ENCODE data around the gene PAAF1. TPM values are rescaled to one million over a fixed set of nuclear protein-coding genes. Genes with fewer than 3 reads are reported as not detected.

The PAAF1 gene
- total RNA-seq, 1 experiment from 2014 or later, result 36.0 TPM

DNA sequence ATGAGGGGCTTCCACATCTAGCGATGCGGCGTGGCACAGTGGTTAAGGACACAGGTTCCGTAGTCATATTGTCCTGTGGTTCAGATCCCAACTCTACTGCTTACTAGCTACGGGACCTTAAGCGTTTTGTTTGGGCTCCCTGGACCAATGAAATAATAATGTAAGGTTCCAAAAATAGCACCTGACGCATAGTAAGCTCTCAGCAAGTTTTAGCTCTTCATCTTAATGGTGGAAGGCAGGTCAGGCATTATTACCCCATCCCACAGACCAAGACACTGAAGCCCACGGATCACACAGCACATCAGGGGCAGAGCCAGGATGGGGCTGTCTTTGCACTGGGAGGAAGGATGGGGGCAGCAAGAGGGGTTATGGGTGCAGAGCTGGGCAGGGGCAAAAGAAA lies 87.1 kb downstream of the PAAF1 start:
- H4K20me1 ChIP-seq (ENCODE audit: insufficient read depth, low read depth, low read length), result no peaks in the 10 kb centered on the region
- DNase-seq, result no peak
- H3K79me2 ChIP-seq (ENCODE audit: low read length), result no peaks in the 10 kb centered on the region
- H3K9me2 ChIP-seq (replicated peaks; ENCODE audit: insufficient read depth, low read length), result no peaks in the 10 kb centered on the region
- H3K9me3 ChIP-seq (ENCODE audit: low read length), result no peaks in the 10 kb centered on the region
- H3K9ac ChIP-seq (ENCODE audit: low read length), result peak overlapping the region; percentile 26
- no peak overlapping the region for H2AFZ ChIP-seq (ENCODE audit: low read length)
- no peak overlapping the region for H3K27ac ChIP-seq (ENCODE audit: low read length)
- H3K4me1 ChIP-seq (ENCODE audit: low read length), result peaks cover 12% of the 10 kb centered on the region
- peak overlapping the region; percentile 54 for H3K4me2 ChIP-seq (ENCODE audit: low read depth, low read length, poor library complexity, severe bottlenecking)
- H3K27me3 ChIP-seq (ENCODE audit: low read length), result 0 out of 2 replicates have a peak, but pooled peaks cover 2% of the 10 kb centered on the region
- H3K36me3 ChIP-seq (ENCODE audit: insufficient read depth, low read length), result no peaks in the 10 kb centered on the region
- no peak overlapping the region for H3K4me3 ChIP-seq (ENCODE audit: low read length)

DNA sequence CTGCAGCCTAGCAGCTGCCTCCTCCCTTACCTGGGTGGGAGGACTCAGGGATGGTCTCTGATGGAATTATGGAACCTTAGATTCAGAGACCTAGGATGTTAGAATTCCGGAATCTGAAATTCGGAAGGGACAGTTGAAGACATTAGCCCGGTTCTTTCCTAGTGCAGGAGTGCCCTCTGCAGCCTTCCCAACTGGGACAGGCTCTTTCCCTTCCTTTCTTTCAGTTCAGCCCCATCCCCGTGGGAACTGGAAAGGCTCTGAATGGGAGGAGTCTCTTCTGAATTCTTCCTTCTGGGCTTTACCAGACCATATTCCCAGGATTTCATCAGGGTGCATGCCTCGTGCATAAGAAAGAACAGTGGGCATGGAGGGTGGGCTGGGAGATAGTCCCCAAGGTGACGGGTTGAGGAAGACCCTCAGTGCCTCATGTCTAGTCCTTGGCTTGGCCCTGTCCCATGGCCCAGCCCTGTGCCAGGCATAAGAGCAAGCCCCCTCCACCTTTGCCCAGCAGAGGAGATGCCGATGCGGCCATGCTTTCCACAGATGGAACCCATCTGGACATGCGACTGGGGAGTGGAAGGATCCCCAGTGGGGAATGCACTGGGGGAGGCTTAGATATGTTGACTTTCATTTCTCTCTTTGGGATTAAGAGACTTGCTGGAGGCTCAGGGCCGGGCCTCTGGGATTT lies 88.4 kb downstream of the PAAF1 start:
- Histone ChIP-seq H3K9me2 (replicated peaks; ENCODE audit: insufficient read depth, low read length) (no peaks in the 10 kb centered on the region), H3K9ac (ENCODE audit: low read length) (no peak overlapping the region), H3K36me3 (ENCODE audit: insufficient read depth, low read length) (no peaks in the 10 kb centered on the region), H3K9me3 (ENCODE audit: low read length) (no peaks in the 10 kb centered on the region), H4K20me1 (ENCODE audit: insufficient read depth, low read depth, low read length) (no peaks in the 10 kb centered on the region), H3K4me1 (ENCODE audit: low read length) (peaks cover 14% of the 10 kb centered on the region), H3K27me3 (ENCODE audit: low read length) (0 out of 2 replicates have a peak, but pooled peaks cover 2% of the 10 kb centered on the region), H3K4me3 (ENCODE audit: low read length) (peak overlapping the region; percentile 32; the same call in 1 of the 2 replicates), H3K4me2 (ENCODE audit: low read depth, low read length, poor library complexity, severe bottlenecking) (peak overlapping the region; percentile 54), H3K79me2 (ENCODE audit: low read length) (no peaks in the 10 kb centered on the region), H3K27ac (ENCODE audit: low read length) (no peak overlapping the region), H2AFZ (ENCODE audit: low read length) (no peak overlapping the region)
- DNase-seq, result no peak

DNA sequence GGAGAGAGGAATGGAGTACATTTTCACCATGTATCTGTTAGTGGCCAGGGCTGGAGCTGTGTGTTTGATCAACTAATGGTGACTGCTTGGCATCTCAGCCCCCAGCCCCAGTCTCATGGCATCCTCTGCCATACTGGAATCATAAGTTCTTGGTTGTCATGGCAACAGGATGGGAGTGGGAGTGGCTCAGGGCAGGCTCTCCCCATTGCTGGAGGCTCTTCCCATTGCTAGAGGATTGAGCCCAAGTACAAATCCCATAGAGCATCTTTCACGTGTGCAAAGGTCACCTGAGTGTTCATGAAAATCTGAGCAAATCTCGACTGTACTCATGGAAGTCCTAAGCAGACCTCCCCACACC lies 88.9 kb downstream of the PAAF1 start:
- H3K4me1 ChIP-seq (ENCODE audit: low read length), result peaks cover 16% of the 10 kb centered on the region
- no peak overlapping the region for H3K4me3 ChIP-seq (ENCODE audit: low read length)
- no peaks in the 10 kb centered on the region for H4K20me1 ChIP-seq (ENCODE audit: insufficient read depth, low read depth, low read length)
- H3K36me3 ChIP-seq (ENCODE audit: insufficient read depth, low read length), result no peaks in the 10 kb centered on the region
- no peak overlapping the region for H3K27ac ChIP-seq (ENCODE audit: low read length)
- 0 out of 2 replicates have a peak, but pooled peaks cover 2% of the 10 kb centered on the region for H3K27me3 ChIP-seq (ENCODE audit: low read length)
- DNase-seq, result no peak
- H3K4me2 ChIP-seq (ENCODE audit: low read depth, low read length, poor library complexity, severe bottlenecking), result no peak overlapping the region
- no peak overlapping the region for H2AFZ ChIP-seq (ENCODE audit: low read length)
- H3K9me3 ChIP-seq (ENCODE audit: low read length), result no peaks in the 10 kb centered on the region
- H3K79me2 ChIP-seq (ENCODE audit: low read length), result no peaks in the 10 kb centered on the region
- no peak overlapping the region for H3K9ac ChIP-seq (ENCODE audit: low read length)
- H3K9me2 ChIP-seq (replicated peaks; ENCODE audit: insufficient read depth, low read length), result no peaks in the 10 kb centered on the region

DNA sequence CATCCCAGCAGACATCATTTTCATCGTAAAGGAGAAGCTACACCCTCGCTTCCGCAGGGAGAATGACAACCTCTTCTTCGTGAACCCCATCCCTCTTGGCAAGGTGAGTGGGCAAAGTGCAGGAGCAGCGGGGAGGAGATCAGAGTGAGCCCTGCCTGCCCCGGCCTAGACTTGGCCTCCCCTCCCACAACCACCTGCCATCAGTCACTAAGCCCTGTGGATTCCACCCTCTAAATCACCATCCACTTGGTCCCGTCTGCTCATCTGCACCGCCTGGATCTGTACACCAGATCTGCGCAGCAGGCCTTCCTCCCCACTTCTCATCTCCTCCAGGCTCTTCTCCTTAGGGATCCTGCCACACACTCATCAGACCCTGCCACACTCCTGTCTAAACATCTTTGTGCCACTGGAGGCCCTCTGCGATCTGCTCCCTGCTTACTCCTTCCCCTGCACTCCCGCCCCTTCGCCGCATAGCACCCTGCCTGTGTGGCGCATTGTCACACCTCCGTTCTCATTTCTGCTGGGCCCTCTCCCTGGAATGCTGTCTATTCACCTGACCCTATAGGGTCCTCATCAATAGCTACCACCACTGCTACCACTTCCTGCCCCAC lies 91.7 kb downstream of the PAAF1 start:
- no peak for DNase-seq
- H3K27ac ChIP-seq (ENCODE audit: low read length), result no peak overlapping the region
- no peak overlapping the region for H3K9ac ChIP-seq (ENCODE audit: low read length)
- H3K4me1 ChIP-seq (ENCODE audit: low read length), result peaks cover 38% of the 10 kb centered on the region
- no peaks in the 10 kb centered on the region for H3K36me3 ChIP-seq (ENCODE audit: insufficient read depth, low read length)
- H3K79me2 ChIP-seq (ENCODE audit: low read length), result no peaks in the 10 kb centered on the region
- no peak overlapping the region for H3K4me3 ChIP-seq (ENCODE audit: low read length)
- H3K27me3 ChIP-seq (ENCODE audit: low read length), result 0 out of 2 replicates have a peak, but pooled peaks cover 2% of the 10 kb centered on the region
- no peak overlapping the region for H3K4me2 ChIP-seq (ENCODE audit: low read depth, low read length, poor library complexity, severe bottlenecking)
- H3K9me3 ChIP-seq (ENCODE audit: low read length), result no peaks in the 10 kb centered on the region
- H3K9me2 ChIP-seq (replicated peaks; ENCODE audit: insufficient read depth, low read length), result no peaks in the 10 kb centered on the region
- H2AFZ ChIP-seq (ENCODE audit: low read length), result no peak overlapping the region
- peaks cover 12% of the 10 kb centered on the region; the same call in 1 of the 2 replicates for H4K20me1 ChIP-seq (ENCODE audit: insufficient read depth, low read depth, low read length)

DNA sequence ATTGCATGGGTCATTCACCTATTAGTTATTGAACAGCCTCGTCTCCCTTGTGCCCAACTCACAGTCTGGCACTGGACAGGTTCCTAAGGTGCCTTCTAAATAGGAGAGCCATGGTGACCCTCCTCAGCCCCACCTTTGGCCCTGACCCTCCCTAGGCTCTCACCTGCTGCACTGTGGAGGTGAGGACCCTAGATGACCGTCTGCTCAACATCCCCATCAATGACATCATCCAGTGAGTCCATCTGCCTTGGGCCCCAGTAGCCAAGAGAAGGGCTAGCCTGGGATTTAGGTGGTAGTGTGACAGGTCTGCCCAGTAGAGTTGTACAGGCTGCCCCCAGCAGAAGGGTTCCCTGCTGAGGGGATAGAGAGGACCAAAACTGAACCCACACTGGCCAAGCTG lies 92.3 kb downstream of the PAAF1 start:
- H3K27ac ChIP-seq (ENCODE audit: low read length), result no peak overlapping the region

DNA sequence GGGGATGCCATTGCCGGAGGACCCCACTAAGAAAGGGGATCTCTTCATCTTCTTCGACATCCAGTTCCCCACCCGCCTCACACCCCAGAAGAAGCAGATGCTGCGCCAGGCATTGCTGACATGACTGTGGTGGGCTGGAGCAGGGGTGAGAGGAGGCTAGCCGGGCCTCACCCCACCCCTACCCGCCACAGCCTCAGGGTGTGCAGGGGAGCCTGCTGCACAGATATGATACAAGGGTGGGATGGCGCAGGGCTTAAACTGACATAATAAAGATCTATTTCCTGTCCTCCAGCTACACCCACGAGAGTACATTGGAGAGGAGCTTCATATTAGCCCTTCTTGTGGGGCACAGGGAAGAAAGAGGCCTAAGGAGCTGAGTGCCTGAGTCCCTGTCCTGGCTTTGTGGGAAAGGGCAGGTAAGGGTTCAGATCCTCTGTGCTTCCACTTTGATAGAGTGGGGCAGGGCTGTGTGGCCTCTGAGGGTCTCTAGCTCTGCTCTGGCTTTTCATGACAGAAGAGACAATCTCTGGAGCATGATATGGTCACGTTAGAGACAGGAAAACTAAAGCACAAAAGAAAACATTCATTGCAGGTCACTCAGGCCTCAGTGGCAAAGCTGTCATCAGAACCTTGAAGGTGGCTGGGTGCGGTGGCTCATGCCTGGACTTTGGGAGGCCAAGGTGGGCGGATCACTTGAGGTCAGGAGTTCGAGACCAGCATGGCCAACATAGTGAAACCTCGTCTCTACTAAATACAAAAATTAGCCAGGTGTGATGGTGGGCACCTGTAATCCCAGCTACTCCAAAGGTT lies 93.4 kb downstream of the PAAF1 start:
- H3K9me3 ChIP-seq (ENCODE audit: low read length), result no peaks in the 10 kb centered on the region
- H3K27me3 ChIP-seq (ENCODE audit: low read length), result no peaks in the 10 kb centered on the region
- peaks cover 25% of the 10 kb centered on the region; the same call in 1 of the 2 replicates for H4K20me1 ChIP-seq (ENCODE audit: insufficient read depth, low read depth, low read length)
- no peaks in the 10 kb centered on the region for H3K9me2 ChIP-seq (replicated peaks; ENCODE audit: insufficient read depth, low read length)
- DNase-seq, result peak; percentile 63
- no peaks in the 10 kb centered on the region for H3K79me2 ChIP-seq (ENCODE audit: low read length)
- H2AFZ ChIP-seq (ENCODE audit: low read length), result no peak overlapping the region
- H3K4me1 ChIP-seq (ENCODE audit: low read length), result peaks cover 43% of the 10 kb centered on the region
- no peak overlapping the region for H3K9ac ChIP-seq (ENCODE audit: low read length)
- H3K27ac ChIP-seq (ENCODE audit: low read length), result peak overlapping the region; percentile 24; the same call in 1 of the 2 replicates
- no peak overlapping the region for H3K4me3 ChIP-seq (ENCODE audit: low read length)
- peaks cover 12% of the 10 kb centered on the region for H3K36me3 ChIP-seq (ENCODE audit: insufficient read depth, low read length)
- H3K4me2 ChIP-seq (ENCODE audit: low read depth, low read length, poor library complexity, severe bottlenecking), result no peak overlapping the region

More for the DNA sequence above, 92.3 kb downstream of the PAAF1 start:
- Histone ChIP-seq H2AFZ (ENCODE audit: low read length) (no peak overlapping the region), H3K9me3 (ENCODE audit: low read length) (no peaks in the 10 kb centered on the region), H3K79me2 (ENCODE audit: low read length) (no peaks in the 10 kb centered on the region), H3K9me2 (replicated peaks; ENCODE audit: insufficient read depth, low read length) (no peaks in the 10 kb centered on the region), H3K4me3 (ENCODE audit: low read length) (no peak overlapping the region), H3K36me3 (ENCODE audit: insufficient read depth, low read length) (0 out of 2 replicates have a peak, but pooled peaks cover 2% of the 10 kb centered on the region), H3K4me2 (ENCODE audit: low read depth, low read length, poor library complexity, severe bottlenecking) (no peak overlapping the region), H3K9ac (ENCODE audit: low read length) (no peak overlapping the region), H3K4me1 (ENCODE audit: low read length) (peaks cover 42% of the 10 kb centered on the region), H3K27me3 (ENCODE audit: low read length) (0 out of 2 replicates have a peak, but pooled peaks cover 2% of the 10 kb centered on the region), H4K20me1 (ENCODE audit: insufficient read depth, low read depth, low read length) (peaks cover 17% of the 10 kb centered on the region; the same call in 1 of the 2 replicates)
- DNase-seq, result no peak

DNA sequence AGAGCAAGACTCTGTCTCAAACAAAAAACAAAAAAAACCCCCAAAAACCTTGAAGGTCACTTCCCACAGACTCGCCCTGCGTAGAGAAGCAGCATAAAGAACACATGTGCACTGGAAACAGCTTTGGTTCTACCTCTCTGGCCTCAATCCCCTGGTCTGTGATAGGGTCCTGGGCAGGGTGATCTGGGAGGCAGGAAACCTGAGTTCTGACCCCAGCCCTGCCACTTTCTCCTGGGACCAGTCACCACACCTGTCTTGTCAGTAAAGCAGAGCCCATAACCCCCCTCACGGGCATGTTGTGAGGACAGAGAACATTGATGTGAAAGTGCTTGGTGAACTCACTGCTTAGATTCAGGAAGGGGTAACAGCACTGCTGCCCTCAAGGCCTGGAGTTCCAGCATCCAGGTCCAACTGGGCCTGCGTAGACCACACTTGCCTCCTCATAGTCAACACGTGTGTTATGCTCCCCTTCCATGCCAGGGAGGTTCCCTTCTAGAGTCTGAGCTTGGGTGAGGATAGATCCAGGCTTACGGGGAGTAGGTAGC lies 94.4 kb downstream of the PAAF1 start:
- Histone ChIP-seq H3K27me3 (ENCODE audit: low read length) (no peaks in the 10 kb centered on the region), H3K9ac (ENCODE audit: low read length) (no peak overlapping the region), H3K27ac (ENCODE audit: low read length) (peak overlapping the region; percentile 21), H2AFZ (ENCODE audit: low read length) (no peak overlapping the region), H3K36me3 (ENCODE audit: insufficient read depth, low read length) (peaks cover 18% of the 10 kb centered on the region), H3K9me2 (replicated peaks; ENCODE audit: insufficient read depth, low read length) (no peaks in the 10 kb centered on the region), H3K79me2 (ENCODE audit: low read length) (no peaks in the 10 kb centered on the region), H4K20me1 (ENCODE audit: insufficient read depth, low read depth, low read length) (peaks cover 29% of the 10 kb centered on the region; the same call in 1 of the 2 replicates), H3K4me2 (ENCODE audit: low read depth, low read length, poor library complexity, severe bottlenecking) (no peak overlapping the region), H3K4me3 (ENCODE audit: low read length) (no peak overlapping the region), H3K9me3 (ENCODE audit: low read length) (no peaks in the 10 kb centered on the region), H3K4me1 (ENCODE audit: low read length) (peaks cover 48% of the 10 kb centered on the region)
- DNase-seq, result peak; percentile 74

Measured in Karpas-422 (cell line).